Peyer's patch (tissue), 4 donors: ENCODE data around the gene SLC9A5. TPM values are rescaled to one million over a fixed set of nuclear protein-coding genes. Genes with fewer than 3 reads are reported as not detected.

Experiments used
- DNase-seq, 3 donors: peaks; one replicate each; pipeline ENCODE4 v3.0.0-alpha.2; 2017 to 2019
- H3K27ac ChIP-seq, 4 donors: fragments of 200-600 bp; sonication (generic); one replicate each; pipeline ENCODE4 v1.5.1; 2016 to 2019
- H3K27me3 ChIP-seq, 2 donors: fragments of 200-600 bp; sonication (generic); one replicate each; pipeline ENCODE4 v1.5.1; 2019
- H3K36me3 ChIP-seq, 3 donors: fragments of 200-600 bp; sonication (generic); one replicate each; pipeline ENCODE4 v1.5.1; 2016 to 2019
- H3K4me1 ChIP-seq, 4 donors: fragments of 200-600 bp; sonication (generic); one replicate each; pipeline ENCODE4 v1.5.1; 2016 to 2019
- H3K4me3 ChIP-seq, 4 donors: fragments of 200-600 bp; sonication (generic); 1 replicate in 3 of 4; 2 replicates in 1 of 4; pipeline ENCODE4 v1.5.1; 2016 to 2019; ENCODE audit warnings: mild to moderate bottlenecking in 1 of 4
- H3K9me3 ChIP-seq, 4 donors: fragments of 200-600 bp; sonication (generic); one replicate each; pipeline ENCODE4 v1.5.1; 2016 to 2019; ENCODE audit warnings: mild to moderate bottlenecking in 1 of 4
- CTCF ChIP-seq, 6 experiments: fragments of 450-650 bp in 4 of 6; fragments of 200-600 bp in 2 of 6; sonication (generic) in 1 of 6; IDR thresholded peaks; one replicate each; pipeline ENCODE4 v1.5.1; 2017 to 2019; ENCODE audit warnings: antibody characterized with exemption in 6 of 6, mild to moderate bottlenecking in 3 of 6, moderate library complexity in 1 of 6
- POLR2A ChIP-seq, 2 donors: fragments of 450-650 bp; IDR thresholded peaks; one replicate each; pipeline ENCODE4 v1.5.1; 2017; ENCODE audit warnings: antibody characterized with exemption in 2 of 2, mild to moderate bottlenecking in 2 of 2, moderate library complexity in 2 of 2
- small RNA-seq, 2 donors: library from RNA; depleted of rRNA; stranded (forward); fragments of <200 nt; gene quantifications; one replicate each; pipeline ENCODE3, GENCODE V24; 2016
- total RNA-seq, 4 donors: library from RNA; depleted of rRNA; stranded (reverse); fragments of >200 nt; gene quantifications; one replicate each; pipeline ENCODE4 v1.1.0, GENCODE V29; 2016

The SLC9A5 gene
- total RNA-seq, 4 donors from 2014 or later: 1.2 to 2.2 (median 1.8) TPM

- no peaks in the 10 kb centered on the region for H3K4me1 ChIP-seq
- H3K27ac ChIP-seq: no peak overlapping the region
- no peaks in the 10 kb centered on the region for H3K36me3 ChIP-seq
- H3K9me3 ChIP-seq: no peaks in the 10 kb centered on the region
- H3K27me3 ChIP-seq: no peaks in the 10 kb centered on the region
- no peak for DNase-seq
- H3K4me3 ChIP-seq: no peak overlapping the region
- TF ChIP-seq POLR2A (IDR thresholded peaks at IDR 0.05) (no peak), CTCF (IDR thresholded peaks at IDR 0.05) (no peak)
Observed at GRCh38 chr16:67310561-67310960, 61.8 kb downstream of the SLC9A5 start.

GRCh38 chr16:67311607-67312488 lies 63.1 kb downstream of the SLC9A5 start:
- H3K4me1 ChIP-seq: no peaks in the 10 kb centered on the region
- no peaks in the 10 kb centered on the region for H3K9me3 ChIP-seq
- no peaks in the 10 kb centered on the region for H3K27me3 ChIP-seq
- TF ChIP-seq CTCF (IDR thresholded peaks at IDR 0.05) (no peak), POLR2A (IDR thresholded peaks at IDR 0.05) (no peak)
- no peak overlapping the region for H3K4me3 ChIP-seq
- H3K36me3 ChIP-seq: no peaks in the 10 kb centered on the region
- peak overlapping the region in 2 of 4 donors; percentile 47 to 58 for H3K27ac ChIP-seq
- DNase-seq: no peak

- TF ChIP-seq POLR2A (IDR thresholded peaks at IDR 0.05) (no peak), CTCF (IDR thresholded peaks at IDR 0.05) (no peak)
- Histone ChIP-seq H3K4me3 (no peak overlapping the region), H3K9me3 (no peaks in the 10 kb centered on the region), H3K27ac (peak overlapping the region in 2 of 4 donors; percentile 47 to 58), H3K4me1 (no peaks in the 10 kb centered on the region), H3K36me3 (no peaks in the 10 kb centered on the region), H3K27me3 (no peaks in the 10 kb centered on the region)
- no peak for DNase-seq
Observed at GRCh38 chr16:67312719-67313118, 63.9 kb downstream of the SLC9A5 start.

DNA sequence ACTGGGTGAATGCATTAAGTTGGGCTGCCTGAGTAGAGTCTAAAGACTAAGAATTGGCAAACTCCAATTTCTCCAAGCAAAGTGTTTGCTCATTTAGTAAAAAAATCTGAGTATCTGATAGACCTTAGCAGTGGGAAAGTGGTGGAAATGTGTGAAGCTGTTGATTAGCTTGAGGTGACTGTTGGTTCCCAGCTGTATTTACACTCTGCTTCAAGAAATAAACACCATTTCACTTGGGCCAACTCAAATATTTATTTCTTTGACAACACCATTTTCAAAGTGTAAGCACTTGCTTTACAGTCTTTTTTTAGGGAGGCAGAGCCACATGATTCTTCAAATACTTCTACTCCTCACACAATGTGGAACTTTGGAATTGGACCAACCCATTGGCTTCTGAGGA lies 69.1 kb downstream of the SLC9A5 start:
- Histone ChIP-seq H3K27me3 (no peaks in the 10 kb centered on the region), H3K4me1 (no peaks in the 10 kb centered on the region), H3K9me3 (no peaks in the 10 kb centered on the region), H3K27ac (no peak overlapping the region), H3K4me3 (no peak overlapping the region), H3K36me3 (no peaks in the 10 kb centered on the region)
- TF ChIP-seq CTCF (IDR thresholded peaks at IDR 0.05) (no peak), POLR2A (IDR thresholded peaks at IDR 0.05) (no peak)
- DNase-seq: no peak

Small RNAs within 50 kb of the gene (small RNA-seq; reads per million reads assigned to genes)
- 2.4 to 4.1 reads per million in 2 donors for gene MIR328

Other genes with a start within 250 kb of the SLC9A5 start
- gene CBFB, start 219.8 kb upstream of the SLC9A5 start, total RNA-seq: 10 to 100 TPM; 14.0 to 30.5 (median 26.6) TPM
- gene PHAF1, start 139.0 kb upstream of the SLC9A5 start, total RNA-seq: 10 to 100 TPM; 11.4 to 30.6 (median 20.4) TPM
- gene B3GNT9, start 98.0 kb upstream of the SLC9A5 start, total RNA-seq: 1 to 10 TPM; 2.5 to 4.0 (median 3.5) TPM
- 10 to 100 TPM; 23.5 to 52.0 (median 32.0) TPM for gene TRADD, start 89.1 kb upstream of the SLC9A5 start, total RNA-seq
- 10 to 100 TPM; 19.6 to 57.1 (median 35.1) TPM for gene FBXL8, start 89.0 kb upstream of the SLC9A5 start, total RNA-seq
- 100 to 1,000 TPM in 1 of 4 donors, 10 to 100 TPM in 3; 15.6 to 140 (median 69.8) TPM for gene HSF4, start 84.2 kb upstream of the SLC9A5 start, total RNA-seq
- gene NOL3, start 78.4 kb upstream of the SLC9A5 start, total RNA-seq: 10 to 100 TPM; 24.4 to 65.2 (median 34.1) TPM
- 10 to 100 TPM; 20.8 to 57.8 (median 42.3) TPM for gene MATCAP1, start 65.0 kb upstream of the SLC9A5 start, total RNA-seq
- gene EXOC3L1, start 58.8 kb upstream of the SLC9A5 start, total RNA-seq: 10 to 100 TPM in 1 of 4 donors, 1 to 10 TPM in 3; 1.2 to 10.9 (median 4.7) TPM
- 100 to 1,000 TPM; 122 to 182 (median 144) TPM for gene E2F4, start 56.8 kb upstream of the SLC9A5 start, total RNA-seq
- 100 to 1,000 TPM in 1 of 4 donors, 10 to 100 TPM in 3; 25.6 to 119 (median 82.2) TPM for gene ELMO3, start 49.8 kb upstream of the SLC9A5 start, total RNA-seq
- gene TMEM208, start 21.8 kb upstream of the SLC9A5 start, total RNA-seq: 10 to 100 TPM; 23.9 to 40.3 (median 33.3) TPM
- gene FHOD1, start 1.5 kb upstream of the SLC9A5 start, total RNA-seq: 10 to 100 TPM; 13.3 to 64.4 (median 38.8) TPM
- gene PLEKHG4, start 30.6 kb downstream of the SLC9A5 start, total RNA-seq: 10 to 100 TPM; 12.3 to 16.5 (median 14.0) TPM
- gene KCTD19, start 77.8 kb downstream of the SLC9A5 start, total RNA-seq: not detected
- 1 to 10 TPM in 1 of 4 donors, not detected in 3; 5.1 TPM for gene LRRC36, start 77.8 kb downstream of the SLC9A5 start, total RNA-seq
- 10 to 100 TPM in 2 of 4 donors, 1 to 10 TPM in 2; 6.6 to 33.3 (median 16.6) TPM for gene TPPP3, start 144.5 kb downstream of the SLC9A5 start, total RNA-seq
- 10 to 100 TPM in 1 of 4 donors, 1 to 10 TPM in 3; 3.5 to 14.5 (median 6.3) TPM for gene ZDHHC1, start 167.5 kb downstream of the SLC9A5 start, total RNA-seq
- 100 to 1,000 TPM; 116 to 688 (median 499) TPM for gene HSD11B2, start 182.1 kb downstream of the SLC9A5 start, total RNA-seq
- gene ATP6V0D1, start 232.2 kb downstream of the SLC9A5 start, total RNA-seq: 100 to 1,000 TPM; 131 to 223 (median 202) TPM
- gene AGRP, start 234.6 kb downstream of the SLC9A5 start, total RNA-seq: not detected